Measurements from ENCODE around the gene ZNF224. TPM values are rescaled to one million over a fixed set of nuclear protein-coding genes. Genes with fewer than 3 reads are reported as not detected.

ZNF224 gene
- total RNA-seq: 18.9 and 29.8 TPM in 2 replicates

GRCh38 chr19:44093931-44094765 lies at the start of gene ZNF224:
ZNF224 (plus strand) TSS chr19:44094361; CDS start chr19:44097874, 3,513 bp downstream.

GRCh38 chr19:44051650-44052402 lies 42.3 kb upstream of the ZNF224 start, which contains the start of gene ZNF223:
ZNF223 (plus strand) TSS chr19:44052036; CDS start chr19:44055177, 3,141 bp downstream.

GRCh38 chr19:44071824-44072542 lies 22.2 kb upstream of the ZNF224 start, which contains the start of gene ZNF284:
ZNF284 (plus strand) TSS chr19:44072159; CDS start chr19:44076390, 4,231 bp downstream.

GRCh38 chr19:44113138-44113783 lies 19.1 kb downstream of the ZNF224 start, which contains the start of gene ZNF225:
ZNF225 (plus strand) TSS chr19:44113399; CDS start chr19:44115828, 2,429 bp downstream.

GRCh38 chr19:44141191-44142058 lies 47.3 kb downstream of the ZNF224 start, which contains the start of gene ZNF234:
ZNF234 (plus strand) TSS chr19:44141554; CDS start chr19:44144633, 3,079 bp downstream.

Other genes with a start within 250 kb of the ZNF224 start
- 0.16 and 0.69 TPM in 2 replicates for gene ZNF404, start 210.4 kb upstream of the ZNF224 start, total RNA-seq
- gene ZNF45, start 159.1 kb upstream of the ZNF224 start, total RNA-seq: 11.5 and 19.4 TPM in 2 replicates
- 3.2 and 8.1 TPM in 2 replicates for gene ZNF221, start 143.1 kb upstream of the ZNF224 start, total RNA-seq
- gene ZNF155, start 110.2 kb upstream of the ZNF224 start, total RNA-seq: 3.9 and 7.8 TPM in 2 replicates
- gene ZNF230, start 91.4 kb upstream of the ZNF224 start, total RNA-seq: 2.1 and 4.5 TPM in 2 replicates
- 3.6 and 5.9 TPM in 2 replicates for gene ZNF222, start 69.0 kb upstream of the ZNF224 start, total RNA-seq
- 2.8 and 6.5 TPM in 2 replicates for gene ZNF223, start 42.3 kb upstream of the ZNF224 start, total RNA-seq
- gene ZNF284, start 22.2 kb upstream of the ZNF224 start, total RNA-seq: 2.1 and 3.7 TPM in 2 replicates
- 4.0 and 7.1 TPM in 2 replicates for gene ZNF225, start 19.0 kb downstream of the ZNF224 start, total RNA-seq
- 6.0 and 16.7 TPM in 2 replicates for gene ZNF234, start 47.2 kb downstream of the ZNF224 start, total RNA-seq
- gene ZNF226, start 70.7 kb downstream of the ZNF224 start, total RNA-seq: 11.7 and 14.4 TPM in 2 replicates
- gene ZNF227, start 118.2 kb downstream of the ZNF224 start, total RNA-seq: 13.4 and 22.0 TPM in 2 replicates
- 0.81 and 2.9 TPM in 2 replicates for gene ZNF233, start 165.5 kb downstream of the ZNF224 start, total RNA-seq
- gene ZNF235, start 210.7 kb downstream of the ZNF224 start, total RNA-seq: 2.6 and 9.3 TPM in 2 replicates